Neutrophil (primary cell): ENCODE data around the gene POLN.

Experiments
- H3K27ac ChIP-seq: fragments of 200-600 bp; sonication (generic); 2 replicates; pipeline ENCODE4 v1.5.1; 2016; ENCODE audit warnings: mild to moderate bottlenecking, moderate library complexity
- H3K27me3 ChIP-seq: fragments of 200-600 bp; sonication (generic); 2 replicates; pipeline ENCODE4 v1.6.0; 2016; ENCODE audit warnings: mild to moderate bottlenecking
- H3K36me3 ChIP-seq: fragments of 200-600 bp; sonication (generic); 2 replicates; pipeline ENCODE4 v1.5.1; 2017
- H3K4me1 ChIP-seq, 2 experiments: fragments of 200-600 bp in 1 of 2; sonication (generic) in 1 of 2; 1 replicate in 1 of 2; 2 replicates in 1 of 2; pipeline versions ENCODE4 v1.5.1 to v1.6.1; 2013 to 2016; ENCODE audit warnings: low read depth in 1 of 2, low read length in 1 of 2, mild to moderate bottlenecking in 1 of 2, moderate library complexity in 1 of 2; ENCODE audit not compliant: control insufficient read depth in 1 of 2, insufficient read depth in 1 of 2
- H3K4me3 ChIP-seq, 2 experiments: fragments of 200-600 bp in 1 of 2; sonication (generic) in 1 of 2; 1 replicate in 1 of 2; 2 replicates in 1 of 2; pipeline ENCODE4 v1.5.1; 2013 to 2016; ENCODE audit warnings: low read depth in 1 of 2, low read length in 1 of 2, mild to moderate bottlenecking in 1 of 2, moderate library complexity in 1 of 2
- H3K9me3 ChIP-seq: fragments of 200-600 bp; sonication (generic); 2 replicates; pipeline ENCODE4 v1.5.1; 2016
- TF ChIP-seq, protein P1 (sequence below): fragments of 200-600 bp; sonication (generic); IDR thresholded peaks from 2 replicates; pipeline ENCODE4 v1.5.1; 2016; ENCODE audit warnings: antibody characterized with exemption

POLN gene

DNA sequence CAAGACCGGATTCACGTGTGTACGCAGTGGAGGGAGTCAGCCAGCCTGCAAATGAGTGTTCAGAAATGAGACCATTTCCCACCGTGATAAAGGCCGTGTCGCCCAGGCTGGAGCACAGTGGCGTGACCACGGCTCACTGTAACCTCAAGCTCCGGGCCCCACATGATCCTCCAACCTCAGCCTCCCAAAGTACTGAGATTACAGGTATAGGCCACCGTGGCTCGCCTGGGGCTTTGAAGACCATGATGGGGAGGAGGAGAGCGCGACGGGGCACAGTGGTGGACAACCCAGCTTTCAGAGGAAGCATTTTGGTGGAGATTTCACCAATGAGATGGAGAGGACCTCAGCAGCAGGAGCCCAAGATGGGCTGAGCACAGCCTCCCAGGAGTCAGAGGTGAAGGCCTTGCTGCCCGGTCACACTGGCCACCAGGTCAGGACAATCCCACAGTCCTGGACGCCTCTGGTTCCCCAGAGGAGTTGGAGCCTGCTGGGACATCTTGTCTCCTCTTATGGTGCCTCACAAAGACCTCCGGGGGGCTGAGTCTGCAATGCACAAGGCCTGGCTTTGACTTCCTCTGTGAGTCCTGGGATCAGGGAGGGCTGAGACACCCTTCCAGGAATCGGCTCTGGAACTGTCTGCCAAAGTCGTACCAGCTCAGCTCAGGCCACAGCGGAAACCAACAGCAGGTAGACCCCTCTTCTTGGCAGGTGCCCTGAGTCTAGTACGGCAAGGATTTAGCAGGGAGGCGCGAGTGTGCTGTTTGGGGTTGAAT lies 42.4 kb upstream of the POLN start:
- Histone ChIP-seq H3K9me3 (no peaks in the 10 kb centered on the region), H3K4me3 (no peak overlapping the region), H3K4me1 (no peaks in the 10 kb centered on the region), H3K27ac (no peak overlapping the region), H3K36me3 (no peaks in the 10 kb centered on the region), H3K27me3 (peaks cover 6% of the 10 kb centered on the region)
- TF ChIP-seq, protein P1, sequence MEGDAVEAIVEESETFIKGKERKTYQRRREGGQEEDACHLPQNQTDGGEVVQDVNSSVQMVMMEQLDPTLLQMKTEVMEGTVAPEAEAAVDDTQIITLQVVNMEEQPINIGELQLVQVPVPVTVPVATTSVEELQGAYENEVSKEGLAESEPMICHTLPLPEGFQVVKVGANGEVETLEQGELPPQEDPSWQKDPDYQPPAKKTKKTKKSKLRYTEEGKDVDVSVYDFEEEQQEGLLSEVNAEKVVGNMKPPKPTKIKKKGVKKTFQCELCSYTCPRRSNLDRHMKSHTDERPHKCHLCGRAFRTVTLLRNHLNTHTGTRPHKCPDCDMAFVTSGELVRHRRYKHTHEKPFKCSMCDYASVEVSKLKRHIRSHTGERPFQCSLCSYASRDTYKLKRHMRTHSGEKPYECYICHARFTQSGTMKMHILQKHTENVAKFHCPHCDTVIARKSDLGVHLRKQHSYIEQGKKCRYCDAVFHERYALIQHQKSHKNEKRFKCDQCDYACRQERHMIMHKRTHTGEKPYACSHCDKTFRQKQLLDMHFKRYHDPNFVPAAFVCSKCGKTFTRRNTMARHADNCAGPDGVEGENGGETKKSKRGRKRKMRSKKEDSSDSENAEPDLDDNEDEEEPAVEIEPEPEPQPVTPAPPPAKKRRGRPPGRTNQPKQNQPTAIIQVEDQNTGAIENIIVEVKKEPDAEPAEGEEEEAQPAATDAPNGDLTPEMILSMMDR, result no peak

DNA sequence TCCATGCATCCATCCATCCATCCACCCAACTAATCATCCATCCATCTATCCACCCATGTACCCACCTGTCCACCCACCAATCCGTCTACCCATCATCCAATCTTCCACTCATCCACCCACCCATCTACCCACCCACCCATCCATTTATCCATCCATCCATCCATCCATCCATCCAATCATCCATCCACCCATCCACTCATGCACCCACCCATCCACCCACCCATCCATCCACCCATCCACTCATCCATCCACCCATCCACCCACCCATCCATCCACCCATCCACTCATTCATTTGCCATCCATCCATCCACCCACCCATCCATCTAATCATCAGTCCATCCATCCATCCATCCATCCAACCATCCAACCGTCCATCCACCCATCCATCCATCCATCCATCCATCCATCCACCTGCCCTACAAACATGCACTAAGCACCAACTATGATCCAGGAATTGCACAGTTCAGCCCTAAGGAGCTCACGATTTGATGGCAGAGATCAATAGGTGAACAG lies 41.3 kb upstream of the POLN start:
- no peak overlapping the region for H3K4me3 ChIP-seq
- TF ChIP-seq, protein P1, result no peak
- no peaks in the 10 kb centered on the region for H3K9me3 ChIP-seq
- no peak overlapping the region for H3K27ac ChIP-seq
- peaks cover 6% of the 10 kb centered on the region for H3K27me3 ChIP-seq
- H3K4me1 ChIP-seq, result no peaks in the 10 kb centered on the region
- H3K36me3 ChIP-seq, result no peaks in the 10 kb centered on the region

DNA sequence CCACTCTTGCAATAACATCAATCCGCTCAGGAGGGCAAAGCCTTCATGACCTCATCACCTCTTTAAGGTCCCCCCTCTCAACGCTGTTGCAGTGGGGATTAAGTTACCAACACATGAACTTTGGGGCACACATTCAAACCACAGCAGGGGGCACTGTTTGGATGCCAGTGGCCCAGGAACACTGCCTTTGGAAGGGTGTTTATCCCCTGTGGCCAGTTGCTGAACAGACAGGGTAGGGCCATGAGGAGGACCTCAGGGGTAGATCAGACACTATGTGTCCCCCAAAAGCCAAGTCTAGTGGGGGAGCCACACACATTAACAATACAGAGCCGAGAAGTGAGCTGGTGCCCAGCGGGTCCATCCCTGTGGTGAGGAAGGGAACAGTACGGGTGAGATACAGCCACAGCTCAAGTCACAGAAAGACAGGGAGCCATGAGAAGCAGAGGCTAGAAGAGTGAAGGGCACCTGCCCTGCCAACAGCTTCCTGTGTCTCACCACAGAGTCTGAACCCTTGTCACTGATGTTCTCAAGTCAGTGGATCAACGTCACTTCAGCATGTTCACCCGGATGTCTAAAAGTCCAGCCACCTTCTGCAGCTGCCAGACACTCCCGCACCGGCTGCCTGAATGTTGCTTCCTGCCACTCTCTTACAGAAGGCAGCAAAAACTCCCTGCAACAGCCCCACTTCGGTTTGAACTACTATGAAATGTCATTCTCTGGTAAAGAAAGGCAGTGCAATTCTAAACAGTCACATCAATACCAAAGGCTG lies 39.8 kb upstream of the POLN start:
- TF ChIP-seq, protein P1, result no peak
- H3K27me3 ChIP-seq, result peaks cover 6% of the 10 kb centered on the region
- H3K9me3 ChIP-seq, result no peaks in the 10 kb centered on the region
- no peak overlapping the region for H3K27ac ChIP-seq
- H3K4me3 ChIP-seq, result no peak overlapping the region
- no peaks in the 10 kb centered on the region for H3K36me3 ChIP-seq
- no peaks in the 10 kb centered on the region for H3K4me1 ChIP-seq

DNA sequence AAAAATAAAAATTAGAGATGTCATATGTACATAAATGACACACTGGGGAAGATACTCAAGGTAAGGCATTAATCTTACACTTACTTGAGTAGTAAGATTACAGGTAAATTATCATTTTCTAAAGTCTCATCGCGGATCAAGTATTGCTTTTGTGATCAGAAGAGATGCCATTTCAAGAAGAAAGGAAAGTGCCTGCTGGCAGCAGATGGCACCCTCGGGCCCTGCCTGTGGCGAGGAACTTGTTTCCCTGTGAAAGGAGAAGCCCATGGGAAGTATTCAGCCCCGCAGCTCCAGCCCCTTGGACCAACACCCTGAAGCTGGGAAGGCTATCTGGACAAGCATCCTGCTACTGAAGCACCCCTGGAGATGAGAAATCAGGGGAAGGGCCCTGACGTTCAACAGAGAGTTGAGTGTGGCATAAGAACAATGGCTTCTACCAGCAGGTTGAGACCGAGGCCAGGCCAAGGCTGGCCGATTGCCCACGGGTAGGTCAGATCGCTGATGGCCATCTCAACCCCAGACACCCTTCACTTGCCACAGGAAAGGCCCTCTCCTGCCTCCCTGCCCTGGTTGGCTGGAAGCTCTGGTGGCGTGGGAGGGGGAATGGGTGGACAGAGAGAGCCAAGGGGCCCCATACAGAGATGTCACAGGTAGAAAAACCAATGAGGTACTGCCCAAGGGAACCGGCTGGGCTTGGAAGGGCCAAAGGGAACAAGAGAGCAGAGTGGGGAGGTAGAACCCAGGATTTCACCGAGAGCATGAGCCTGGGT lies 38.8 kb upstream of the POLN start:
- TF ChIP-seq, protein P1, result no peak
- H3K27me3 ChIP-seq, result peaks cover 6% of the 10 kb centered on the region
- no peaks in the 10 kb centered on the region for H3K4me1 ChIP-seq
- no peak overlapping the region for H3K27ac ChIP-seq
- H3K9me3 ChIP-seq, result no peaks in the 10 kb centered on the region
- no peaks in the 10 kb centered on the region for H3K36me3 ChIP-seq
- no peak overlapping the region for H3K4me3 ChIP-seq

DNA sequence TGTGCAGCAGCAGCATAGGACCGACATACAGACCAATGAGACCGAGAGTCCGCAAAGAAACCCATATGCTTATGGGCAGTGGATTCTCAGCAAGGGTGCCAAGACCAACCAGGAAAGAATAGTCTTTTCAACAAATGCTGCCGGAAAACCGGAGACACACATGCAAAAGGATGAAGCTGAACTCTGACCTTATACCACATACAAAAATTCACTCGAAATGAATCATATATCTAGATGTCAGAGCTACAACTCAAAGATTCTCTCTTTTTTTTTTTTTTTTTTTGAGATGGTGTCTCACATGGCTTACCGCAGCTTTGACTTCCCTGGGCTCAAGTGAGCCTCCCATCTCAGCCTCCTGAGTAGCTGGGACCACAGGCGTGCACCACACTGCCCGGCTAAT lies 36.0 kb upstream of the POLN start:
- Histone ChIP-seq H3K9me3 (no peaks in the 10 kb centered on the region), H3K27me3 (peaks cover 6% of the 10 kb centered on the region), H3K4me3 (no peak overlapping the region), H3K4me1 (no peaks in the 10 kb centered on the region), H3K27ac (no peak overlapping the region), H3K36me3 (no peaks in the 10 kb centered on the region)
- TF ChIP-seq, protein P1, result no peak
